RPMI8226 (cell line): ENCODE results near the gene TSPAN8.
"Not testable (repeated sequence)": the region's sequence is repeated elsewhere in the genome, so short reads cannot be mapped to it uniquely, and the experiment has no call there.

Experiments used
- DNase-seq: peaks from one replicate; pipeline ENCODE4 v3.0.0-alpha.2; 2015

The TSPAN8 gene

DNA sequence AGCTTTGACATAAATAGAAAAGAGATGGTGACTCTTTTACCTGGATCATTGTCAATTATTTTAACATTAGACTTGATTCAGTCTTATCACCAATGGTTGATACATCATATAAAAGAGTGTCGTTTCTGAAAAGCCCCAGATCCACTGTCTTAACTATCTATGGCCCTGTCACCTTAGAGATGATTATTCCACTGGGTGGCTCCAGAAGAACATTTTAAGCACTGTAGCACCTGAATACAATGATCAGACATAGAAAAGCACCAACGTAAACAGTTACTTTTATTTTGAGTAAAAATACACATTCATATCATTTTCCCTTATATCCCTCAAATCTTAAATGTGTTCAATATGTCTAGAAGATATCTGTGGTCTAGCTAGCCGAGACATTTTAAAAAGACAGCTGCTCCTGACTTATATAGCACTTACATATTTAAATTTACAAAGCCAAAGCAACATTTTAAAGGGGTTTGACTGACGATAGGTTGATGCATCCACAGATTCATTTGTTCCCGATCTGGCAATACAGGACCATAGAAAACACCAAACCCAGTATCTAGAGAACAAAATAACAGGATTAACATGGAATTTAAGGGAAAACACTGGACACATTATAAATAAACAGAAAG, 32.9 kb downstream of the TSPAN8 start:
- no peak for DNase-seq

- DNase-seq: not testable (repeated sequence)
Observed at GRCh38 chr12:71113148-71113547, 44.7 kb downstream of the TSPAN8 start.

DNA sequence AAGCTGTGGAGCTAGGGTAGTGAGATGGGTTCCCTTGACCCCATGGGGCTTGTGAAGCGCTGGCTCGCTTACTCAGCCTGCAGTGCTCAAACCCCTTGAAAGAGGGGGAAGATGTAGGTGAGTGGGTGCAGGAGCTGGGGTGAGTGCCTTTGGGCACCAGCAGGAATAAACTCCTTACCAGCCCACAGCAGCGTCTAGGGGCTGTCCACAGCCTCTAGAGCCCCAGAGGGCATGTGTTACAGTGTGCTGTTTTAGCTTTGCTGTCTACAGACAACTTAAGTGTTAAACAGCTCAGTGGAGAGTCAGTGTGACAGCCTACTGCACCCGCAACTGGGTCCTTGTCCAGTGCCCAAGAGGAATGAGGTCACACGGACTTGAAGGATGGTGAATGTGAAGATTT, 48.0 kb downstream of the TSPAN8 start:
- no peak for DNase-seq

- no peak for DNase-seq
Observed at GRCh38 chr12:71108355-71108754, 49.4 kb downstream of the TSPAN8 start.

DNA sequence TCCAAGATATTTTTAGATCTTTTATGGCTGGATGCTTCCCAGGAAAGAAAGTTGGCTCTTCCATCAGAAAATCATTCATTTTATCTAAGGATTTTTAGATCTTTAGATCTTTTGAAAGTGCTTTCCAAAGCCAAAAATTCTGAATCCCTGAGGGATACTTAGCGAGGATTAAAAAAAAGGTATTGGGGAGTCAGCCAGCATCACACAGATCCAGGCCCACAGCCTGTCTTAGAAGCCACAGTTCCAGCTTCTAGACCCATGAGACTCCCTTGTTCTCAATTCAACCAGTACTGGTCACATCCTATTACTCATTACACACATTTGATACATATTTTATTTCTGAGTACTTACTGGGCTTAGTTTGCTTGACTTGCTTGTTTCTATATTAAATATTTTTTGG, 49.9 kb downstream of the TSPAN8 start:
- no peak for DNase-seq

GRCh38 chr12:71105956-71106355, 51.8 kb downstream of the TSPAN8 start:
- no peak for DNase-seq

DNA sequence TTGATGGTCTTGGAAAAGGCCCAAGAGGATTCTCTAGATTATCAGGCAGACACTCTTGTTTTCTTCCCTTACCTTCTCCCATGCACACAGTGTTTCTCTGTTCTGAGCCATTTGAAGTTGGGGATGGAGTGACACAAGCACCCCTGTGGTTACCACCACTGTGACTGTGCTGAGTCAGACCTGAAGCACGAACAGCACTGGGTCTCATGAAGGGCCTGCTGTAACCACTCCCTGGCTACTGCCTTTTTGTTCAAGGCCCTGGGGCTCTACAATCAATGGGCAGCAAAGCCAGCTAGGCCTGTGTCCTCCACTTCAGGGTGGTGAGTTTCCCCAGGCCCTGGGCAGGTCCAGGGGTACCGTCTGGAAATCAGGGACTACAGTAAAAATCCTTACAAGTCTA, 65.5 kb downstream of the TSPAN8 start:
- DNase-seq: no peak

GRCh38 chr12:71090971-71091370, 66.8 kb downstream of the TSPAN8 start:
- no peak for DNase-seq

GRCh38 chr12:71085575-71085974, 72.2 kb downstream of the TSPAN8 start:
- no peak for DNase-seq

GRCh38 chr12:71075743-71076142, 82.1 kb downstream of the TSPAN8 start:
- no peak for DNase-seq
